KMS-11 (cell line): ENCODE data around the gene BMP3.

Experiments
- H2AFZ ChIP-seq: fragments of 200-600 bp; sonication (generic); 2 replicates; pipeline ENCODE4 v1.6.1; 2016; ENCODE audit warnings: antibody characterized with exemption, mixed run types, low read depth
- H3K27ac ChIP-seq: fragments of 200-600 bp; sonication (generic); 2 replicates; pipeline ENCODE4 v1.6.1; 2016; ENCODE audit warnings: mild to moderate bottlenecking, mixed run types
- H3K27me3 ChIP-seq: fragments of 200-600 bp; sonication (generic); 2 replicates; pipeline ENCODE4 v1.6.1; 2017; ENCODE audit warnings: mild to moderate bottlenecking, low read depth, mixed run types, moderate library complexity; ENCODE audit not compliant: insufficient read depth
- H3K36me3 ChIP-seq: fragments of 200-600 bp; sonication (generic); 2 replicates; pipeline ENCODE4 v1.6.1; 2017; ENCODE audit warnings: mild to moderate bottlenecking, mixed run types; ENCODE audit not compliant: insufficient read depth
- H3K4me1 ChIP-seq: fragments of 200-600 bp; sonication (generic); 2 replicates; pipeline ENCODE4 v1.6.1; 2016; ENCODE audit warnings: mild to moderate bottlenecking, low read depth, mixed run types; ENCODE audit not compliant: poor library complexity, severe bottlenecking
- H3K4me2 ChIP-seq: fragments of 200-600 bp; sonication (generic); 2 replicates; pipeline ENCODE4 v1.7.0; 2016; ENCODE audit warnings: mild to moderate bottlenecking, mixed run types
- H3K4me3 ChIP-seq: fragments of 200-600 bp; sonication (generic); IDR thresholded peaks from 2 replicates; pipeline ENCODE4 v1.6.1; 2017; ENCODE audit warnings: low read depth, low read length, mixed read lengths; ENCODE audit not compliant: insufficient read depth
- H3K79me2 ChIP-seq: fragments of 200-600 bp; sonication (generic); 2 replicates; pipeline ENCODE4 v1.6.1; 2016; ENCODE audit warnings: low read depth, mixed run types; ENCODE audit not compliant: insufficient read depth
- H3K9ac ChIP-seq: fragments of 200-600 bp; sonication (generic); 2 replicates; pipeline ENCODE4 v1.6.1; 2016; ENCODE audit warnings: mild to moderate bottlenecking, mixed run types
- H4K20me1 ChIP-seq: fragments of 200-600 bp; sonication (generic); 2 replicates; pipeline ENCODE4 v1.6.1; 2016; ENCODE audit warnings: mild to moderate bottlenecking, mixed run types; ENCODE audit not compliant: insufficient read depth
- CTCF ChIP-seq: fragments of 200-600 bp; sonication (generic); conservative IDR thresholded peaks from 2 replicates; pipeline ENCODE4 v1.6.1; 2017; ENCODE audit warnings: low read depth, mild to moderate bottlenecking, antibody characterized with exemption, low read length, moderate library complexity, mixed read lengths

BMP3 gene

GRCh38 chr4:81021142-81021944, 9.2 kb upstream of the BMP3 start:
- H3K79me2 ChIP-seq, result no peaks in the 10 kb centered on the region
- H3K27ac ChIP-seq, result no peak overlapping the region
- no peak overlapping the region for H3K9ac ChIP-seq
- no peaks in the 10 kb centered on the region for H3K4me1 ChIP-seq
- no peaks in the 10 kb centered on the region for H3K36me3 ChIP-seq
- no peak overlapping the region for H3K4me2 ChIP-seq
- no peak overlapping the region for H2AFZ ChIP-seq
- no peak overlapping the region for H3K4me3 ChIP-seq
- TF ChIP-seq CTCF, result no peak
- H4K20me1 ChIP-seq, result no peaks in the 10 kb centered on the region
- no peaks in the 10 kb centered on the region for H3K27me3 ChIP-seq

GRCh38 chr4:81021981-81022380, 8.5 kb upstream of the BMP3 start:
- Histone ChIP-seq H3K27ac (no peak overlapping the region), H3K9ac (no peak overlapping the region), H3K36me3 (no peaks in the 10 kb centered on the region), H3K4me2 (no peak overlapping the region), H3K79me2 (no peaks in the 10 kb centered on the region), H3K27me3 (no peaks in the 10 kb centered on the region), H2AFZ (no peak overlapping the region), H3K4me1 (no peaks in the 10 kb centered on the region), H3K4me3 (no peak overlapping the region), H4K20me1 (no peaks in the 10 kb centered on the region)
- no peak for TF ChIP-seq CTCF

GRCh38 chr4:81023484-81023883, 7.0 kb upstream of the BMP3 start:
- no peak overlapping the region for H2AFZ ChIP-seq
- TF ChIP-seq CTCF, result no peak
- H3K36me3 ChIP-seq, result no peaks in the 10 kb centered on the region
- H3K9ac ChIP-seq, result no peak overlapping the region
- no peaks in the 10 kb centered on the region for H4K20me1 ChIP-seq
- no peak overlapping the region for H3K27ac ChIP-seq
- no peaks in the 10 kb centered on the region for H3K79me2 ChIP-seq
- no peaks in the 10 kb centered on the region for H3K4me1 ChIP-seq
- no peak overlapping the region for H3K4me2 ChIP-seq
- H3K27me3 ChIP-seq, result no peaks in the 10 kb centered on the region
- no peak overlapping the region for H3K4me3 ChIP-seq

GRCh38 chr4:81030981-81031791, 678 bp downstream of the BMP3 start:
- Histone ChIP-seq H3K36me3 (no peaks in the 10 kb centered on the region), H3K79me2 (no peaks in the 10 kb centered on the region), H3K27ac (no peak overlapping the region), H3K4me3 (no peak overlapping the region), H3K9ac (no peak overlapping the region), H4K20me1 (no peaks in the 10 kb centered on the region), H3K4me2 (no peak overlapping the region), H2AFZ (no peak overlapping the region), H3K4me1 (no peaks in the 10 kb centered on the region), H3K27me3 (no peaks in the 10 kb centered on the region)
- TF ChIP-seq CTCF, result no peak
